HL-60 (cell line): ENCODE data around the gene ODC1.

Experiments
- GABPA ChIP-seq: IDR thresholded peaks from 2 replicates; pipeline ENCODE4 v1.6.1; 2012; ENCODE audit warnings: low read depth
- TF ChIP-seq, protein P1 (sequence below): IDR thresholded peaks from one replicate; pipeline ENCODE4 v1.5.1; 2011; ENCODE audit warnings: low read length, control low read depth, inconsistent platforms; ENCODE audit not compliant: insufficient read depth

DNA sequence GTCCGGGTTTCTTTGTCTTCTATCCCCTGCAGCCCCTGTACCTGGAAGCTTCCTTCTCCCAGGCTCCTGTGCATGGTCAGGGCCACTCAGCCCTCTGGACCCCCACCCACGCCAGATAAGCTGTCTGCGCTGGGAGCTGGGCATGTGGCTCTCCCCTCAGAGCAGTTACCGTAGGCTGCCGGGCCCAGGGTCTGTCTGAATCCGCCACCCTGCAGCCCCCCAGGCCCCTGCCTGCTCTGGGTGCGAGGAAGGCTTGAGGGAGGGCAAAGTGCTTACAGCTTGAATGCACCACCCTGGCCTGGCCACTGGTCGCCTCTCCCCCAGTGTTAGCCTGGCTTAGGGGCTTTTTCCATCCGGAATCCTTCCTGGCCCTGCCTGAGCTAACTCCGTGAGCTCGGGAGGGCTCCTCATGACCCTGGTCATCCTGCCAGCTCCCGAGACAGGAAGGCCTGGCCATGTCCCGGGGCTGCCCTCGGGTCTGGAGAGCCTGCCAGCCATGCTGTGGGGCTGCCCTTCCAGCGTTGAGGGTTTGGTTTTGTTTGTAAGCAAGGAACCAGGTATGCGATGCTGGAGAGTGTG lies 50.7 kb downstream of the ODC1 start:
- TF ChIP-seq, protein P1, sequence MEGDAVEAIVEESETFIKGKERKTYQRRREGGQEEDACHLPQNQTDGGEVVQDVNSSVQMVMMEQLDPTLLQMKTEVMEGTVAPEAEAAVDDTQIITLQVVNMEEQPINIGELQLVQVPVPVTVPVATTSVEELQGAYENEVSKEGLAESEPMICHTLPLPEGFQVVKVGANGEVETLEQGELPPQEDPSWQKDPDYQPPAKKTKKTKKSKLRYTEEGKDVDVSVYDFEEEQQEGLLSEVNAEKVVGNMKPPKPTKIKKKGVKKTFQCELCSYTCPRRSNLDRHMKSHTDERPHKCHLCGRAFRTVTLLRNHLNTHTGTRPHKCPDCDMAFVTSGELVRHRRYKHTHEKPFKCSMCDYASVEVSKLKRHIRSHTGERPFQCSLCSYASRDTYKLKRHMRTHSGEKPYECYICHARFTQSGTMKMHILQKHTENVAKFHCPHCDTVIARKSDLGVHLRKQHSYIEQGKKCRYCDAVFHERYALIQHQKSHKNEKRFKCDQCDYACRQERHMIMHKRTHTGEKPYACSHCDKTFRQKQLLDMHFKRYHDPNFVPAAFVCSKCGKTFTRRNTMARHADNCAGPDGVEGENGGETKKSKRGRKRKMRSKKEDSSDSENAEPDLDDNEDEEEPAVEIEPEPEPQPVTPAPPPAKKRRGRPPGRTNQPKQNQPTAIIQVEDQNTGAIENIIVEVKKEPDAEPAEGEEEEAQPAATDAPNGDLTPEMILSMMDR = no peak
- no peak for TF ChIP-seq GABPA
